Smooth muscle cell (in vitro differentiated cells): Measurements from ENCODE around the gene VMAC. TPM values are rescaled to one million over a fixed set of nuclear protein-coding genes. Genes with fewer than 3 reads are reported as not detected.
"Not testable (repeated sequence)": the region's sequence is repeated elsewhere in the genome, so short reads cannot be mapped to it uniquely, and the experiment has no call there.

Experiments used
- DNase-seq: peaks from one replicate; lab custom pipeline; 2025; ENCODE audit not compliant: unreplicated experiment; lab: John Stamatoyannopoulos, UW
- H2AFZ ChIP-seq: fragments of 200-600 bp; sonication (generic); 2 replicates; pipeline ENCODE4 v1.6.0; 2016; ENCODE audit warnings: antibody characterized with exemption, low read depth, mild to moderate bottlenecking
- H3F3A ChIP-seq: fragments of 200-600 bp; sonication (generic); 2 replicates; pipeline ENCODE4 v1.6.0; 2017; ENCODE audit warnings: antibody characterized with exemption, low read depth
- H3K27ac ChIP-seq: fragments of 200-600 bp; sonication (generic); 2 replicates; pipeline ENCODE4 v1.5.1; 2016; ENCODE audit warnings: low read depth, mild to moderate bottlenecking
- H3K27me3 ChIP-seq: fragments of 200-600 bp; sonication (generic); 2 replicates; pipeline ENCODE4 v1.6.1; 2016; ENCODE audit warnings: low read depth, mild to moderate bottlenecking
- H3K36me3 ChIP-seq: fragments of 200-600 bp; sonication (generic); 2 replicates; pipeline ENCODE4 v1.5.1; 2016; ENCODE audit warnings: low read depth
- H3K4me1 ChIP-seq: fragments of 200-600 bp; sonication (generic); 2 replicates; pipeline ENCODE4 v1.5.1; 2016; ENCODE audit warnings: low read depth
- H3K4me2 ChIP-seq: fragments of 200-600 bp; sonication (generic); 2 replicates; pipeline ENCODE4 v1.6.0; 2016; ENCODE audit warnings: mild to moderate bottlenecking
- H3K4me3 ChIP-seq: fragments of 200-600 bp; sonication (generic); 2 replicates; pipeline ENCODE4 v1.5.1; 2016; ENCODE audit warnings: mild to moderate bottlenecking
- H3K79me2 ChIP-seq: fragments of 200-600 bp; sonication (generic); 2 replicates; pipeline ENCODE4 v1.6.0; 2016; ENCODE audit warnings: low read depth, mild to moderate bottlenecking
- H3K9ac ChIP-seq: fragments of 200-600 bp; sonication (generic); 2 replicates; pipeline ENCODE4 v1.6.0; 2016; ENCODE audit warnings: low read depth
- H3K9me3 ChIP-seq: fragments of 200-600 bp; sonication (generic); replicated peaks from 2 replicates; pipeline ENCODE4 v1.5.1; 2016; ENCODE audit warnings: low read depth
- H4K20me1 ChIP-seq: fragments of 200-600 bp; sonication (generic); 2 replicates; pipeline ENCODE4 v1.6.0; 2016; ENCODE audit warnings: low read depth
- WGBS: methylation state at CpG from one replicate; pipeline ENCODE4 v1.1.7; 2016; ENCODE audit warnings: low lambda C conversion rate; 5-methylcytosine and 5-hydroxymethylcytosine counted together
- polyA plus RNA-seq: library from polyadenylated mRNA; unstranded; fragments of >200 nt; fragmentation: Nextera tagmentation; extraction: Ambion mirVana; gene quantifications from 2 replicates; pipeline ENCODE4 v1.2.1, GENCODE V29; 2016
- total RNA-seq: library from RNA; depleted of rRNA; stranded (reverse); fragments of >200 nt; gene quantifications from 2 replicates; pipeline ENCODE4 v1.2.3, GENCODE V29; 2014
- TF ChIP-seq, protein P1 (sequence below): fragments of 200-600 bp; sonication (generic); IDR thresholded peaks from 2 replicates; pipeline ENCODE4 v1.5.1; 2017; ENCODE audit warnings: borderline replicate concordance, mild to moderate bottlenecking, antibody characterized with exemption; ENCODE audit not compliant: insufficient read depth, poor library complexity, severe bottlenecking

Gene VMAC, protein sequence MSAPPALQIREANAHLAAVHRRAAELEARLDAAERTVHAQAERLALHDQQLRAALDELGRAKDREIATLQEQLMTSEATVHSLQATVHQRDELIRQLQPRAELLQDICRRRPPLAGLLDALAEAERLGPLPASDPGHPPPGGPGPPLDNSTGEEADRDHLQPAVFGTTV
- total RNA-seq, result 0.36 and 3.6 TPM in 2 replicates
- polyA plus RNA-seq, result 0.95 and 2.6 TPM in 2 replicates

- peak within 1 kb of the TSS; percentile 96 for H3K4me3 ChIP-seq
Observed at GRCh38 chr19:5904352-5905113, at the start of gene VMAC. Gene VMAC (plus strand): TSS chr19:5904872. CDS start chr19:5904891, 19 bp downstream.

DNA sequence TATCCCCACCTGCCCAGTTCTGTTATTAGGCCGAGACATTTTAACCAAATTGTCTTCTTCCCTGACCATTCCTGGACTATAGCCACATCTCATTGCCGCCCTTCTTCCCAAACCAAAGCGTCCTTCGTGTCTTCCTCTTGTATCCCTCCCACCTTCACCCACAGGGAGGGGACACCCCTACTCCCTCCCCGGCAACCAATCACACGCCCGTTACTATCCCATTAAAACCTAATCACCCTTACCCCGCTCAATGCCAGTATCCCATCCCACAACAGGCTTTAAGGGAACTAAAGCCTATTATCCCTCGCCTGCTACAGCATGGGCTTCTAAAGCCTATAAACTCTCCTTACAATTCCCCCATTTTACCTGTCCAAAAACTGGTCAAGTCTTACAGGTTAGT is 49.5 kb upstream of the VMAC start:
- H3F3A ChIP-seq, H3K9ac ChIP-seq, H3K27me3 ChIP-seq, H2AFZ ChIP-seq, H3K4me1 ChIP-seq, H3K4me2 ChIP-seq, H3K27ac ChIP-seq, DNase-seq, H4K20me1 ChIP-seq, H3K4me3 ChIP-seq, H3K36me3 ChIP-seq, H3K79me2 ChIP-seq, H3K9me3 ChIP-seq: not testable (repeated sequence)
- 84% methylated on average over 9 of the region's 9 CpGs for WGBS

More at GRCh38 chr19:5904352-5905113, at the start of gene VMAC:
- Histone ChIP-seq H3K79me2 (peaks cover 40% of the 10 kb centered on the region), H2AFZ (no peak within 1 kb of the TSS), H3K9me3 (no peaks in the 10 kb centered on the region), H4K20me1 (peaks cover 31% of the 10 kb centered on the region), H3K27ac (peak within 1 kb of the TSS; percentile 95), H3K4me1 (no peaks in the 10 kb centered on the region), H3K27me3 (no peaks in the 10 kb centered on the region), H3K4me2 (peak within 1 kb of the TSS; percentile 98), H3K9ac (peak within 1 kb of the TSS; percentile 100), H3K36me3 (no peaks in the 10 kb centered on the region), H3F3A (no peaks in the 10 kb centered on the region)
- peak; percentile 100 for DNase-seq
- under 1% methylated on average over 61 of the region's 61 CpGs for WGBS
- TF ChIP-seq, protein P1, sequence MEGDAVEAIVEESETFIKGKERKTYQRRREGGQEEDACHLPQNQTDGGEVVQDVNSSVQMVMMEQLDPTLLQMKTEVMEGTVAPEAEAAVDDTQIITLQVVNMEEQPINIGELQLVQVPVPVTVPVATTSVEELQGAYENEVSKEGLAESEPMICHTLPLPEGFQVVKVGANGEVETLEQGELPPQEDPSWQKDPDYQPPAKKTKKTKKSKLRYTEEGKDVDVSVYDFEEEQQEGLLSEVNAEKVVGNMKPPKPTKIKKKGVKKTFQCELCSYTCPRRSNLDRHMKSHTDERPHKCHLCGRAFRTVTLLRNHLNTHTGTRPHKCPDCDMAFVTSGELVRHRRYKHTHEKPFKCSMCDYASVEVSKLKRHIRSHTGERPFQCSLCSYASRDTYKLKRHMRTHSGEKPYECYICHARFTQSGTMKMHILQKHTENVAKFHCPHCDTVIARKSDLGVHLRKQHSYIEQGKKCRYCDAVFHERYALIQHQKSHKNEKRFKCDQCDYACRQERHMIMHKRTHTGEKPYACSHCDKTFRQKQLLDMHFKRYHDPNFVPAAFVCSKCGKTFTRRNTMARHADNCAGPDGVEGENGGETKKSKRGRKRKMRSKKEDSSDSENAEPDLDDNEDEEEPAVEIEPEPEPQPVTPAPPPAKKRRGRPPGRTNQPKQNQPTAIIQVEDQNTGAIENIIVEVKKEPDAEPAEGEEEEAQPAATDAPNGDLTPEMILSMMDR, result no peak

- Histone ChIP-seq H3K4me3 (no peak overlapping the region), H3K9ac (no peak overlapping the region), H3K36me3 (no peaks in the 10 kb centered on the region), H3K79me2 (no peaks in the 10 kb centered on the region), H3K9me3 (no peaks in the 10 kb centered on the region), H3K4me1 (peaks cover 4% of the 10 kb centered on the region), H2AFZ (no peak overlapping the region), H3K4me2 (no peak overlapping the region), H3K27ac (no peak overlapping the region), H4K20me1 (no peaks in the 10 kb centered on the region), H3F3A (no peaks in the 10 kb centered on the region), H3K27me3 (peaks cover 6% of the 10 kb centered on the region)
- TF ChIP-seq, protein P1, result no peak
- DNase-seq, result no peak
- 88% methylated on average over 18 of the region's 18 CpGs for WGBS
Observed at GRCh38 chr19:5857203-5858081, 47.2 kb upstream of the VMAC start.
